DOHH2 (cell line): Measurements from ENCODE around the gene ORAI2.
A peak's percentile ranks its signal among the peaks of the same experiment; 100 is the strongest.

Experiments used
- H3F3A ChIP-seq: fragments of 200-600 bp; sonication (generic), shearing (Covaris generic); 2 replicates; pipeline ENCODE4 v1.6.0; 2016; ENCODE audit warnings: antibody characterized with exemption, mild to moderate bottlenecking; ENCODE audit not compliant: control insufficient read depth, insufficient read depth
- H3K27ac ChIP-seq: fragments of 200-600 bp; sonication (generic); 2 replicates; pipeline ENCODE4 v1.5.1; 2014; ENCODE audit warnings: low read depth, mild to moderate bottlenecking, low read length, moderate library complexity
- H3K27me3 ChIP-seq: fragments of 200-600 bp; sonication (generic); 2 replicates; pipeline ENCODE4 v1.6.1; 2014; ENCODE audit warnings: mild to moderate bottlenecking, low read length, mixed read lengths; ENCODE audit not compliant: control insufficient read depth
- H3K36me3 ChIP-seq: fragments of 200-600 bp; sonication (generic); 2 replicates; pipeline ENCODE4 v1.6.1; 2014; ENCODE audit warnings: mild to moderate bottlenecking, low read length, moderate library complexity, mixed read lengths; ENCODE audit not compliant: control insufficient read depth
- H3K4me1 ChIP-seq: fragments of 200-600 bp; sonication (generic); 2 replicates; pipeline ENCODE4 v1.6.1; 2014; ENCODE audit warnings: mild to moderate bottlenecking, low read length, mixed read lengths; ENCODE audit not compliant: control insufficient read depth
- H3K4me2 ChIP-seq: fragments of 200-600 bp; sonication (generic); 2 replicates; pipeline ENCODE4 v1.6.0; 2014; ENCODE audit warnings: mild to moderate bottlenecking, low read length, moderate library complexity
- H3K4me3 ChIP-seq: fragments of 200-600 bp; sonication (generic); 2 replicates; pipeline ENCODE4 v1.5.1; 2014; ENCODE audit warnings: mild to moderate bottlenecking, low read length, mixed read lengths
- H3K79me2 ChIP-seq: fragments of 200-600 bp; sonication (generic); 2 replicates; pipeline ENCODE4 v1.6.1; 2014; ENCODE audit warnings: mild to moderate bottlenecking, low read length, mixed read lengths; ENCODE audit not compliant: control insufficient read depth
- H3K9me2 ChIP-seq: fragments of 200-600 bp; sonication (generic); replicated peaks from 2 replicates; pipeline ENCODE4 v1.6.1; 2014; ENCODE audit warnings: mild to moderate bottlenecking, low read length, mixed read lengths; ENCODE audit not compliant: control insufficient read depth
- H3K9me3 ChIP-seq: fragments of 200-600 bp; sonication (generic); 2 replicates; pipeline ENCODE4 v1.6.1; 2014; ENCODE audit warnings: antibody characterized with exemption, low read length, mixed read lengths; ENCODE audit not compliant: control insufficient read depth, insufficient read depth
- H4K20me1 ChIP-seq: fragments of 200-600 bp; sonication (generic); 2 replicates; pipeline ENCODE4 v1.6.0; 2014; ENCODE audit warnings: low read depth, mild to moderate bottlenecking, antibody characterized with exemption, low read length, moderate library complexity; ENCODE audit not compliant: control insufficient read depth, insufficient read depth
- EZH2phosphoT487 ChIP-seq: fragments of 200-600 bp; sonication (generic); IDR thresholded peaks from 2 replicates; pipeline ENCODE4 v1.6.1; 2017; ENCODE audit warnings: borderline replicate concordance, mild to moderate bottlenecking, antibody characterized with exemption, low read length, moderate library complexity, mixed read lengths
- TF ChIP-seq, protein P1 (sequence below): fragments of 200-600 bp; sonication (generic); IDR thresholded peaks from one replicate; pipeline ENCODE4 v1.5.1; 2014; ENCODE audit warnings: antibody characterized with exemption, mild to moderate bottlenecking, low read depth, low read length; ENCODE audit not compliant: poor library complexity, severe bottlenecking

ORAI2 gene

GRCh38 chr7:102436118-102436517, 2.7 kb downstream of the ORAI2 start:
- peaks cover 63% of the 10 kb centered on the region for H3K79me2 ChIP-seq

DNA sequence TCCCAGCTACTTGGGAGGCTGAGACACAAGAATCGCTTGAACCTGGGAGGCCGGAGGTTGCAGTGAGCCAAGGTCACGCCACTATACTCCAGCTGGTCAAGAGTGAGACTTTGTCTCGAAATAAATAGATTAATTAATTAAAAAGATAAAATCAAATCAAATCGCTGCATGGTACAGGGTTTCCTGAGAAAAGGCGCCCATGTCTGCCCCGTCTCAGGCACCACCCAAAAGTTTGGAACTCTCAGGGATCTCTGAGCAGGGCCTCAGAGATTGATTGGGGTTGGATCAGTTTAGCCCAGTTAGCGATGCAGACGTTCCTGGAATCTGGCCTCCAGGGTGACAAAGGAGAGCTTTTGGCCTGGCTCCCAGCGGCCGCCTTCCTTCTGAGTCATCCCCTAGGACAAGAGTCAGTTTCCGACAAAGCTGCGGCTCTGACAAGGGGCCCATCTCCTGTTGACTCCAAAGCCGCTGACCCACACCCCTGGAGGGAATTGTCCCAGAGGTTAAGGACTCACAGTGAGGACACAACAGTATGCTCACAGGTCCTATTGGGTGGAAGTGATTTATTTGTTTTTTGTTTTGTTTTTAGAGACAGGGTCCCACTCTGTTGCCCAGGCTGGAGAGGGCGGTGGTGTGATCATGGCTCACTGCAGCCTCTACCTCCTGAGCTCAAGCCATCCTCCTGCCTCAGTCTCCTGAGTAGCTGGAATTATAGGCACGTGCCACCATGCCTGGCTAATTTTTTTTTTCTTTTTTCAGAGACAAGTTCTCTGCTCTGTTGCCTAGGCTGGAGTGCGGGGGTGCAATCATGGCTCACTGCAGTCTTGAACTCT, 6.8 kb downstream of the ORAI2 start:
- no peaks in the 10 kb centered on the region; the same call in 1 of the 2 replicates for H4K20me1 ChIP-seq
- H3F3A ChIP-seq: peaks cover 49% of the 10 kb centered on the region
- H3K4me3 ChIP-seq: peak overlapping the region; percentile 46
- TF ChIP-seq, protein P1, sequence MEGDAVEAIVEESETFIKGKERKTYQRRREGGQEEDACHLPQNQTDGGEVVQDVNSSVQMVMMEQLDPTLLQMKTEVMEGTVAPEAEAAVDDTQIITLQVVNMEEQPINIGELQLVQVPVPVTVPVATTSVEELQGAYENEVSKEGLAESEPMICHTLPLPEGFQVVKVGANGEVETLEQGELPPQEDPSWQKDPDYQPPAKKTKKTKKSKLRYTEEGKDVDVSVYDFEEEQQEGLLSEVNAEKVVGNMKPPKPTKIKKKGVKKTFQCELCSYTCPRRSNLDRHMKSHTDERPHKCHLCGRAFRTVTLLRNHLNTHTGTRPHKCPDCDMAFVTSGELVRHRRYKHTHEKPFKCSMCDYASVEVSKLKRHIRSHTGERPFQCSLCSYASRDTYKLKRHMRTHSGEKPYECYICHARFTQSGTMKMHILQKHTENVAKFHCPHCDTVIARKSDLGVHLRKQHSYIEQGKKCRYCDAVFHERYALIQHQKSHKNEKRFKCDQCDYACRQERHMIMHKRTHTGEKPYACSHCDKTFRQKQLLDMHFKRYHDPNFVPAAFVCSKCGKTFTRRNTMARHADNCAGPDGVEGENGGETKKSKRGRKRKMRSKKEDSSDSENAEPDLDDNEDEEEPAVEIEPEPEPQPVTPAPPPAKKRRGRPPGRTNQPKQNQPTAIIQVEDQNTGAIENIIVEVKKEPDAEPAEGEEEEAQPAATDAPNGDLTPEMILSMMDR: no peak
- no peak for TF ChIP-seq EZH2phosphoT487
- no peaks in the 10 kb centered on the region for H3K9me3 ChIP-seq
- no peaks in the 10 kb centered on the region for H3K27me3 ChIP-seq
- peaks cover 84% of the 10 kb centered on the region for H3K36me3 ChIP-seq
- H3K27ac ChIP-seq: peak overlapping the region; percentile 98
- peaks cover 59% of the 10 kb centered on the region for H3K79me2 ChIP-seq
- no peaks in the 10 kb centered on the region for H3K9me2 ChIP-seq
- peak overlapping the region; percentile 68 for H3K4me2 ChIP-seq
- H3K4me1 ChIP-seq: peaks cover 91% of the 10 kb centered on the region

More at GRCh38 chr7:102436118-102436517, 2.7 kb downstream of the ORAI2 start:
- no peaks in the 10 kb centered on the region; the same call in 1 of the 2 replicates for H4K20me1 ChIP-seq
- peak overlapping the region; percentile 78 for H3K4me3 ChIP-seq
- no peaks in the 10 kb centered on the region for H3K9me3 ChIP-seq
- no peaks in the 10 kb centered on the region for H3K9me2 ChIP-seq
- peaks cover 38% of the 10 kb centered on the region for H3F3A ChIP-seq
- H3K27me3 ChIP-seq: no peaks in the 10 kb centered on the region
- H3K27ac ChIP-seq: peak overlapping the region; percentile 76
- H3K4me1 ChIP-seq: peaks cover 81% of the 10 kb centered on the region
- H3K36me3 ChIP-seq: peaks cover 73% of the 10 kb centered on the region
- peak overlapping the region; percentile 93 for H3K4me2 ChIP-seq
- TF ChIP-seq, protein P1: no peak

DNA sequence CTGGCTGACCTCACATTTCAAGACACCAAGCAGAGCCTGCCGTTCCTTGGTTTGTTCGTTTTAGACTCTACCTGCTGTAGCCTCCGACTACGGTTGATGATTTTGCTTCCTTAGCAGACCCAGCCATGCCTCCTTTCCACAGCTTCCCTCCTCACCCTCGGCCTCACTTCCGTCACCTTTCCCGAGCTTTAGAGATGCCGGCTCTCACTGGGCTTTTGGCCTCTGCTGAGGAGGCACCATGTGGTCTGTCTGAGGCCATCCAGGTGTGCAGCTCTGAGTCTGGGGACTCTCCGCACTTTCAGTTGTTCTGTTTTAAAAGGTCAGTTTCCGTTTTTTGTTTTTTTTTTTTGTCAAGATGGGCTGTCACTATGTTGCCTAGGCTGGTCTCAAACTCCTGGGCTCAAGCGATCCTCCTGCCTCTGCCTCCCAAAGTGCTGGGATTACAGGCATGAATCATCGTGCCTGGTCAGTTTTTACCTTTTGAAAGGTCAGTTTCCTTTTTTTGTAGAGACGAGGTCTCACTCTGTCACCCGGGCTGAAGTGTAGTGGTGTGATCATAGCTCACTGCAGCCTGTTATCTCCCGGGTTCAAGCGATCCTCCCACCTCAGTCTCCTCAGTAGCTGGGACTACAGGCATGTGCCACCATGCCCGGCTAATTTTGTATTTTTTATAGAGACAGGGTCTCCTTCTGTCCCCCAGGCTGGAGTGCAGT, 11.7 kb downstream of the ORAI2 start:
- peaks cover 76% of the 10 kb centered on the region for H3K36me3 ChIP-seq
- H3K4me2 ChIP-seq: peak overlapping the region; percentile 66
- peaks cover 73% of the 10 kb centered on the region for H3K4me1 ChIP-seq

More for the DNA sequence above, 11.7 kb downstream of the ORAI2 start:
- Histone ChIP-seq H4K20me1 (no peaks in the 10 kb centered on the region), H3K79me2 (peaks cover 49% of the 10 kb centered on the region), H3K9me3 (no peaks in the 10 kb centered on the region), H3K4me3 (peak overlapping the region; percentile 50), H3K27me3 (no peaks in the 10 kb centered on the region), H3F3A (peaks cover 50% of the 10 kb centered on the region), H3K27ac (peak overlapping the region; percentile 98), H3K9me2 (no peaks in the 10 kb centered on the region)
- TF ChIP-seq EZH2phosphoT487: no peak
- TF ChIP-seq, protein P1: no peak
